ENCODE results near the gene KDM2B. TPM values are rescaled to one million over a fixed set of nuclear protein-coding genes. Genes with fewer than 3 reads are reported as not detected.

KDM2B gene
- total and polyA plus RNA-seq, 2 of the 8 experiments (the other 6 are each of a cell fraction or from before 2014, with no cell fraction given) = 111 to 162 TPM

GRCh38 chr12:121405211-121405610 is 175.6 kb downstream of the KDM2B start:
- no peak overlapping the region for H3K9ac ChIP-seq (replicated peaks in 1 of 4; ENCODE audit: extremely low read depth in 1 of 4, low read depth in 3 of 4, low read length in 3 of 4)

More at GRCh38 chr12:121405211-121405610, 175.6 kb downstream of the KDM2B start:
- Histone ChIP-seq H3K4ac (replicated peaks; ENCODE audit: insufficient read length, low read depth, low read length) (no peak overlapping the region), H3K79me1 (ENCODE audit: low read depth, low read length) (peaks cover 7% of the 10 kb centered on the region), H3K23me2 (ENCODE audit: low read depth, low read length) (peaks cover 8% of the 10 kb centered on the region), H3K56ac (replicated peaks; ENCODE audit: insufficient read length, low read depth, low read length) (no peak overlapping the region), H3K23ac (ENCODE audit: insufficient read length) (no peak overlapping the region), H3K79me2 (ENCODE audit: control insufficient read depth in 1 of 2, insufficient read depth in 2 of 2, low read length in 2 of 2) (peaks cover 4 to 61% of the 10 kb centered on the region in 2 experiments; a peak in 3 of 4 replicates), H3K27me3 (replicated peaks in 1 of 4; ENCODE audit: control insufficient read depth in 3 of 4, extremely low read depth in 1 of 4, insufficient read depth in 3 of 4, low read length in 3 of 4) (no peaks in the 10 kb centered on the region), H4K20me1 (replicated peaks in 1 of 2; ENCODE audit: control insufficient read depth in 1 of 2, insufficient read depth in 2 of 2, low read length in 2 of 2) (peaks cover 0 to 3% of the 10 kb centered on the region in 2 experiments), H4K91ac (replicated peaks; ENCODE audit: insufficient read length, low read length) (no peak overlapping the region), H3K9me3 (ENCODE audit: insufficient read depth in 2 of 2, low read depth in 1 of 2, low read length in 1 of 2) (no peaks in the 10 kb centered on the region), H3K14ac (ENCODE audit: insufficient read length) (no peak overlapping the region), H3K27ac (ENCODE audit: low read depth, low read length) (no peak overlapping the region), H2AK5ac (ENCODE audit: low read depth, low read length) (no peak overlapping the region), H3K4me3 (ENCODE audit: extremely low read depth in 1 of 4, insufficient read depth in 2 of 4, low read depth in 3 of 4, low read length in 4 of 4) (no peak overlapping the region), H2BK5ac (ENCODE audit: low read depth, low read length) (no peak overlapping the region), H2BK12ac (ENCODE audit: low read depth, low read length) (no peak overlapping the region), H2AFZ (ENCODE audit: low read length) (no peak overlapping the region), H3K36me3 (ENCODE audit: control insufficient read depth in 2 of 4, insufficient read depth in 4 of 4, low read length in 3 of 4) (peaks cover 0 to 14% (median 10%) of the 10 kb centered on the region in 4 experiments; a peak in 6 of 8 replicates), H2BK120ac (replicated peaks; ENCODE audit: low read depth, low read length) (no peak overlapping the region), H3K4me2 (ENCODE audit: insufficient read depth in 1 of 2, low read depth in 2 of 2, low read length in 2 of 2) (no peak overlapping the region), H2BK15ac (ENCODE audit: low read length) (no peak overlapping the region), H4K8ac (ENCODE audit: extremely low read depth, insufficient read depth, low read length) (no peak overlapping the region), H4K5ac (ENCODE audit: insufficient read length, low read depth, low read length) (no peak overlapping the region), H2BK20ac (ENCODE audit: low read length) (no peak overlapping the region), H3K4me1 (replicated peaks in 1 of 4; ENCODE audit: control insufficient read depth in 3 of 4, insufficient read depth in 4 of 4, low read length in 3 of 4) (no peaks in the 10 kb centered on the region), H3K18ac (ENCODE audit: extremely low read depth, low read length) (no peak overlapping the region)
- FAIRE-seq (no peak), DNase-seq (ENCODE audit: low read depth in 1 of 2, low spot score in 2 of 2) (no peak)
- ChIA-PET CTCF (ENCODE audit: partially characterized antibody) (interaction anchor here (0.8 kb wide), 1 partner anchor 72 kb away, joined by 3 read pairs; no protein-coding TSS in a partner anchor), POLR2A (ENCODE audit: partially characterized antibody) (interaction anchor here (0.6 to 1.4 kb wide), 5 partner anchors 11 to 1704 kb away, joined by 3 to 6 read pairs (median 3); no protein-coding TSS in a partner anchor)
- TF ChIP-seq E2F6 (IDR thresholded peaks at IDR 0.05) (no peak), TEAD4 (IDR thresholded peaks at IDR 0.05; ENCODE audit: low read depth, low read length) (no peak), MAX (IDR thresholded peaks at IDR 0.05) (no peak), CREB1 (IDR thresholded peaks at IDR 0.05) (no peak), RNF2 (IDR thresholded peaks at IDR 0.05; ENCODE audit: borderline replicate concordance, low read depth, low read length, missing control alignments, poor library complexity, severe bottlenecking) (no peak), EGR1 (IDR thresholded peaks at IDR 0.05; ENCODE audit: borderline replicate concordance, low read depth, low read length) (no peak), BACH1 (IDR thresholded peaks at IDR 0.05; ENCODE audit: low read length) (no peak)
- WGBS, 2 experiments (ENCODE audit: extremely low coverage in 1 of 2, insufficient coverage in 1 of 2, insufficient read length in 1 of 2, insufficient replicate concordance in 2 of 2, low coverage in 1 of 2, low lambda C conversion rate in 2 of 2, missing lambda C conversion rate in 1 of 2) = 100% methylated on average over 2 of the region's 2 CpGs; no CpG with 5 or more reads in 1 of the 2 experiments
